Measurements from ENCODE around the gene SCD5.

DNA sequence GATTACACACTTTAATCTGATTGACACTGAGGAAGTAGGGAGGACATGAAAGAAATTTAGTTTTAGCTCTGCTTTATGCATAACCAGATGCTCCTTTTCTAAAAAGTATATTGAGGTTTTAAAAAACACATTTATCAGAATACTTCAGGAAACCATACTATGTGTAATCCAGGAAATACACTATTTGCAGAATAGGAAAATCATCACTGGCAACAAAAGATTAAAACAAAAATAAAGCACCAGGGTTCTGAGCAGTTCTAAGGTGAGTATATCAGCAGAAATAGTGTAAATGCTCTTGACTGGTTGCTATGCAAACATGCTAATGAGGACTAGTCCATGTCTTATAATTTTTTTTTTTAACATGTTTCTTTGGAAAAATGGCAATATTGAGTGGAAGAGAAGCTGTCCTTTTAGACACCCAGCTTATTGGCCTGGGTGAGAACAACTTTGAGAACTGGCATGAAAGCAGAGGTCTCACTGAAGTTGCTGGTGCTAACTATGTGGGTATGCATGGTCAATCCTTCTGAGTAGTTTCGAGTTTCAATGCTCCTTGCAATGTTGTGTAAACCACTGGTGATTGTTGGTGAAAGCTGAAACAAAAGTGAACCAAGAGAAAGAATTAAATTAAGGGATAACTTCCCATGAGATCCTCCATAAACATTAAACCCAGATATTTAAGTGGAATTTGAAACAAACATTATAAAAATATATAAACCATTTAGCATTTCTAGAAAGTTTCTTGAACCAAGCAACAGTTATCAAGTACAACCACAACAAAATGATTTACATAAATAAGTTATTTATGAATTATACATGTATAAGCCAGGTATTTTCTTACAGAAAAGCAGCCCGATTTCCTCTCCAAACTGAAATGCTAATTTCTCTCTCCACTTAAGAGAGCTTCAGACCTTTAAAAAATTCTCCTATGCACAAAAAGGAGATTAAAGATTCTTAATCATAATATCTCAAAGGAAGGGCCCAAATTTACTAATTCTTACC, 20.4 kb upstream of the SCD5 start:
- TF ChIP-seq, protein P1, sequence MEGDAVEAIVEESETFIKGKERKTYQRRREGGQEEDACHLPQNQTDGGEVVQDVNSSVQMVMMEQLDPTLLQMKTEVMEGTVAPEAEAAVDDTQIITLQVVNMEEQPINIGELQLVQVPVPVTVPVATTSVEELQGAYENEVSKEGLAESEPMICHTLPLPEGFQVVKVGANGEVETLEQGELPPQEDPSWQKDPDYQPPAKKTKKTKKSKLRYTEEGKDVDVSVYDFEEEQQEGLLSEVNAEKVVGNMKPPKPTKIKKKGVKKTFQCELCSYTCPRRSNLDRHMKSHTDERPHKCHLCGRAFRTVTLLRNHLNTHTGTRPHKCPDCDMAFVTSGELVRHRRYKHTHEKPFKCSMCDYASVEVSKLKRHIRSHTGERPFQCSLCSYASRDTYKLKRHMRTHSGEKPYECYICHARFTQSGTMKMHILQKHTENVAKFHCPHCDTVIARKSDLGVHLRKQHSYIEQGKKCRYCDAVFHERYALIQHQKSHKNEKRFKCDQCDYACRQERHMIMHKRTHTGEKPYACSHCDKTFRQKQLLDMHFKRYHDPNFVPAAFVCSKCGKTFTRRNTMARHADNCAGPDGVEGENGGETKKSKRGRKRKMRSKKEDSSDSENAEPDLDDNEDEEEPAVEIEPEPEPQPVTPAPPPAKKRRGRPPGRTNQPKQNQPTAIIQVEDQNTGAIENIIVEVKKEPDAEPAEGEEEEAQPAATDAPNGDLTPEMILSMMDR (conservative IDR thresholded peaks at IDR 0.05; ENCODE audit: low read length): no peak
- TF ChIP-seq EZH2phosphoT487 (IDR thresholded peaks at IDR 0.05; ENCODE audit: borderline replicate concordance, low read depth, low read length): no peak

Data from OCI-LY7 (cell line).